GM23248 (cell line): Measurements from ENCODE around the gene OSBP2. TPM values are rescaled to one million over a fixed set of nuclear protein-coding genes. Genes with fewer than 3 reads are reported as not detected.

Experiments
- DNase-seq: peaks from one replicate; pipeline ENCODE4 v3.0.0-alpha.2; 2015
- H2AFZ ChIP-seq: fragments of 200-600 bp; sonication (generic); 2 replicates; pipeline ENCODE4 v1.6.1; 2016; ENCODE audit warnings: antibody characterized with exemption
- H3F3A ChIP-seq: fragments of 200-600 bp; sonication (generic); 2 replicates; pipeline ENCODE4 v1.6.1; 2016; ENCODE audit warnings: mild to moderate bottlenecking, antibody characterized with exemption, mixed run types; ENCODE audit not compliant: insufficient read depth
- H3K27ac ChIP-seq: fragments of 200-600 bp; sonication (generic); 2 replicates; pipeline ENCODE4 v1.5.1; 2016; ENCODE audit warnings: mild to moderate bottlenecking
- H3K27me3 ChIP-seq: fragments of 200-600 bp; sonication (generic); replicated peaks from 2 replicates; pipeline ENCODE4 v1.6.1; 2016; ENCODE audit warnings: mild to moderate bottlenecking; ENCODE audit not compliant: insufficient read depth
- H3K36me3 ChIP-seq: fragments of 200-600 bp; sonication (generic); 2 replicates; pipeline ENCODE4 v1.6.1; 2016; ENCODE audit warnings: low read depth, mild to moderate bottlenecking
- H3K4me1 ChIP-seq: fragments of 200-600 bp; sonication (generic); 2 replicates; pipeline ENCODE4 v1.6.1; 2016; ENCODE audit warnings: mild to moderate bottlenecking; ENCODE audit not compliant: insufficient read depth
- H3K4me2 ChIP-seq: fragments of 200-600 bp; sonication (generic); one replicate; pipeline ENCODE4 v1.6.1; 2016; ENCODE audit warnings: mild to moderate bottlenecking; ENCODE audit not compliant: unreplicated experiment
- H3K4me3 ChIP-seq: fragments of 200-600 bp; sonication (generic); 2 replicates; pipeline ENCODE4 v1.5.1; 2016; ENCODE audit warnings: mild to moderate bottlenecking
- H3K79me2 ChIP-seq: fragments of 200-600 bp; sonication (generic); 2 replicates; pipeline ENCODE4 v1.6.1; 2016; ENCODE audit warnings: mild to moderate bottlenecking; ENCODE audit not compliant: insufficient read depth
- H3K9ac ChIP-seq: fragments of 200-600 bp; sonication (generic); 2 replicates; pipeline ENCODE4 v1.6.1; 2016; ENCODE audit warnings: mild to moderate bottlenecking
- H3K9me2 ChIP-seq: fragments of 200-600 bp; sonication (generic); 2 replicates; pipeline ENCODE4 v1.6.1; 2016; ENCODE audit warnings: mixed run types, mild to moderate bottlenecking, moderate library complexity; ENCODE audit not compliant: insufficient read depth
- H3K9me3 ChIP-seq: fragments of 200-600 bp; sonication (generic); one replicate; pipeline ENCODE4 v1.6.1; 2017; ENCODE audit warnings: low read depth
- H4K20me1 ChIP-seq: fragments of 200-600 bp; sonication (generic); 2 replicates; pipeline ENCODE4 v1.6.0; 2016; ENCODE audit not compliant: insufficient read depth
- EZH2 ChIP-seq: fragments of 200-600 bp; sonication (generic); IDR thresholded peaks from 2 replicates; pipeline ENCODE4 v1.6.1; 2018; ENCODE audit warnings: antibody characterized with exemption, mild to moderate bottlenecking; ENCODE audit not compliant: insufficient read depth, poor library complexity, severe bottlenecking
- EZH2phosphoT487 ChIP-seq: fragments of 200-600 bp; sonication (generic); IDR thresholded peaks from 2 replicates; pipeline ENCODE4 v1.6.1; 2018; ENCODE audit warnings: antibody characterized with exemption, moderate library complexity, mild to moderate bottlenecking, low read depth; ENCODE audit not compliant: insufficient read depth
- WGBS, 2 experiments: methylation state at CpG; one replicate each; pipeline ENCODE4 v1.1.6; 2015 to 2017; ENCODE audit warnings: low lambda C conversion rate in 2 of 2, low coverage in 1 of 2; ENCODE audit errors: missing lambda C conversion rate in 2 of 2; 5-methylcytosine and 5-hydroxymethylcytosine counted together
- in situ Hi-C: fragments of 300-500 bp; cut with MboI; formaldehyde crosslinking; loops from 2 replicates; pipeline ENCODE4 v1.15.0; 2020
- polyA plus RNA-seq: library from polyadenylated mRNA; unstranded; fragments of >200 nt; fragmentation: Nextera tagmentation; extraction: Ambion mirVana; gene quantifications from 2 replicates; pipeline ENCODE4 v1.2.1, GENCODE V29; 2016
- total RNA-seq: library from RNA; depleted of rRNA; stranded (reverse); fragments of >200 nt; shearing (Covaris generic); gene quantifications from 2 replicates; pipeline ENCODE4 v1.2.3, GENCODE V29; 2014

The OSBP2 gene
- total and polyA plus RNA-seq, 2 experiments from 2014 or later = 1.1 to 1.3 TPM

DNA sequence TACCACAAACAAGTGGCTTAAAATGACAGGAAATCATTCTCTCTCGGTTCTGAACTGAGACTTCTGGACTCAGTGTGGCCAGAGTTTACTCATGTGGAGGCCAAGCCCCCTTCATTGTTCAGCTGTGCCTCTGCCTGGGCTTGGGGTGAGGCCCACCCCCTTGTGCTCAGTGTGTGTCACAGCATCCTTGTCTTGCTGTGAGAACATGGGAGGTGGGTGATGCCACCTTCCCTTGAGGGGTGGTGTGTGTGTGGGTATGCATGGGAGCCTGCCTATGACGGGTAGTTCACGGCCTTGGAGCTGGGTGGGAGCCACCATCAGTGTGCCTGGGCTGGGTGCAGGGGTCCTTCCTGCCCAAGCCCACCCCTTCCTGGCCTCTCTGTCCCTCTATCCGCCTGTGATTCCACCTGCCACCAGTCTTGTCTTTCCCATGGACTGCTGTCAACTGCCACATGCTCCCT is 172.2 kb downstream of the OSBP2 start:
- H3K4me1 ChIP-seq = peaks cover 5% of the 10 kb centered on the region; the same call in 1 of the 2 replicates
- in situ Hi-C loops = no loop called here
- H3K9ac ChIP-seq = no peak overlapping the region
- H3K27ac ChIP-seq = no peak overlapping the region
- TF ChIP-seq EZH2 (no peak), EZH2phosphoT487 (no peak)
- no peaks in the 10 kb centered on the region for H3K9me2 ChIP-seq
- no peak overlapping the region for H2AFZ ChIP-seq
- H4K20me1 ChIP-seq = no peaks in the 10 kb centered on the region
- no peak overlapping the region for H3K4me2 ChIP-seq
- no peak overlapping the region for H3K4me3 ChIP-seq
- H3K36me3 ChIP-seq = no peaks in the 10 kb centered on the region
- H3K9me3 ChIP-seq = no peaks in the 10 kb centered on the region
- H3F3A ChIP-seq = no peaks in the 10 kb centered on the region
- no peaks in the 10 kb centered on the region for H3K27me3 ChIP-seq
- H3K79me2 ChIP-seq = no peaks in the 10 kb centered on the region
- 73 to 80% methylated on average over 4 of the region's 4 CpGs for WGBS, 2 experiments
- peak; percentile 12 for DNase-seq

DNA sequence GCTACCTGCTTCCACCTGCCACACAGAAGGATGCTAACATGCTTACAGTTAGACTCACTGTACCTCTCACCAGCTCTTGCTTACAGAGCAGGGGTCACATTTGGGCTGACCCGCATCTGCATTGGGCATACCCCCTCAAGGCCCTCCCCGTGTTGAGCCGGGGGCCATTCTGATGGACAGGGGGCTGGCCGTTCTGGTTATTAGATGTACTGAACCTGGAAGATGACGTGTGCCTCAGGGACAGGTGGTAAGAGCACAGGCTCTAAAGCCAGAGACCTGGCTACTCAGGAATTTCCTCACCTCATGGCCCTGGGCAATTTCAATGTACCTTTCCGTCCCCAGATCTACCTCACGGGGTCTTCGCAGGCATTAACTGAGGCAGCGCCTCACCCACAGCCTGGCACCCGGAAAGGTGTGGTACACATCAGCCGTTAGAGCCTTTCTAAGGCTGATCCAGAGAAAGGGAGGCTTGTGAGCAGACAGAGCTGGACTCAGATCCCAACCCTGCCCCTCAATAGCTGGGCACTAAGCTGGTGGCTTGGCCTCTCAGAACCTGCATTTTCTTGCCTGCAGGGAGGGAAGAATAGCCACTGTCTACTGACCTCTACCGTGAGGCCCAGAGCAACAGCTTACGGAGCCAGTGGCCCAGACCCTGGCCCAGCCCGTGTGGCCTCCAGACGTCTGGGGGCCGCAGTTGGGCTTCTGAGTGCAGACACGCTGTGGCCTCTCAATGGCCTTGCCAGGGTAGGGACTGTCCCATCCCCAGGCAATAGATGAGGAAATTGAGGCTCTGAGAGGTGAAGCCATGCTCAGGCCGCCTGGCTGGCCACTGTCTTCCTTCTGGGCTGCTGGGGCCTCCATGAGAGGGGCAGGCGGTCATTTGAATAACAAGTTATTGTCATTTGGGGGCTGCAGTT is 173.3 kb downstream of the OSBP2 start:
- Histone ChIP-seq H3K9me2 (no peaks in the 10 kb centered on the region), H3K4me1 (peaks cover 5% of the 10 kb centered on the region; the same call in 1 of the 2 replicates), H3K27me3 (no peaks in the 10 kb centered on the region), H2AFZ (no peak overlapping the region), H3K36me3 (no peaks in the 10 kb centered on the region), H3K79me2 (no peaks in the 10 kb centered on the region), H3F3A (no peaks in the 10 kb centered on the region), H3K4me2 (no peak overlapping the region), H3K9me3 (no peaks in the 10 kb centered on the region), H3K27ac (no peak overlapping the region), H4K20me1 (no peaks in the 10 kb centered on the region), H3K9ac (no peak overlapping the region), H3K4me3 (no peak overlapping the region)
- 84 to 88% methylated on average over 19 of the region's 19 CpGs for WGBS, 2 experiments
- no peak for DNase-seq
- in situ Hi-C loops = no loop called here
- no peak for TF ChIP-seq EZH2phosphoT487
- no peak for TF ChIP-seq EZH2

DNA sequence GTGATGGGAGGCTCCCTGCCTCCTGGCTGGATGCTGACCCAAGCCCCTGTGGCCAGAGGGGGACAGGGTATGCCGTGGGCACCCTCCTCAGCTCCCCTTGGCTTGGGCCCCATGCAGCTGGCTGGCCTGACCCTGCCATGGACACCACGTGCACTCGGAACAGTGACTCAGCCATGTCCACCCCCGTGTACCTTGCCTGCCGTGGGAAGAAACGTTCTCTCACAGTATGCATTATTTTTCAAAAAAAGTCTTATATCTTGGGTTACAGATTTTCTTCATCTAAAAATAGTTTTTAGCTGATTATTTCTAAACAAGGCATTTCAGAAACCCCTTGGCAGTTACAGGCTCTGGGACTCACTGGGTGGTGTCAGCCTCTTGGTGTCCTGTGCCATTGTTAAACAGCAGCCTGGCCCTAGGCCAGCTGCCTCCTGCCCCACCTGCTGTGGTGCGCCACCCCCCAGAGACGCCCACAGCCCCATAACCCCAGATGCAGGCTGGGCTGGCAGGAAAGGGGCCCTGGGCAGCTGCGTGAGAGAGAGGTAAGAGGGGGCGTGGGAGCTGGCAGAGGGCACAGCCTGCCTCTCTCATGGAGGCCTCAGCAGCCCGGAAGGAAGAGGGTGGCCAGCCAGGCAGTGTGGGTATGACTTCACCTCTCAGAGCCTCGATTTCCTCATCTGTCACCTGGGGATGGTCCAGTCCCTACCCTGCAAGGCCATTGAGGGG is 174.2 kb downstream of the OSBP2 start:
- H4K20me1 ChIP-seq = no peaks in the 10 kb centered on the region
- H3K9me3 ChIP-seq = no peaks in the 10 kb centered on the region
- no peak overlapping the region for H2AFZ ChIP-seq
- no peaks in the 10 kb centered on the region for H3F3A ChIP-seq
- peak; percentile 57 for DNase-seq
- no peaks in the 10 kb centered on the region for H3K27me3 ChIP-seq
- no peak overlapping the region for H3K4me2 ChIP-seq
- TF ChIP-seq EZH2phosphoT487 (no peak), EZH2 (no peak)
- no peak overlapping the region for H3K9ac ChIP-seq
- in situ Hi-C loops = no loop called here
- H3K4me1 ChIP-seq = peaks cover 5% of the 10 kb centered on the region; the same call in 1 of the 2 replicates
- no peaks in the 10 kb centered on the region for H3K79me2 ChIP-seq
- 54 to 59% methylated on average over 12 of the region's 12 CpGs for WGBS, 2 experiments
- H3K9me2 ChIP-seq = no peaks in the 10 kb centered on the region
- H3K4me3 ChIP-seq = no peak overlapping the region
- no peak overlapping the region for H3K27ac ChIP-seq
- H3K36me3 ChIP-seq = no peaks in the 10 kb centered on the region

DNA sequence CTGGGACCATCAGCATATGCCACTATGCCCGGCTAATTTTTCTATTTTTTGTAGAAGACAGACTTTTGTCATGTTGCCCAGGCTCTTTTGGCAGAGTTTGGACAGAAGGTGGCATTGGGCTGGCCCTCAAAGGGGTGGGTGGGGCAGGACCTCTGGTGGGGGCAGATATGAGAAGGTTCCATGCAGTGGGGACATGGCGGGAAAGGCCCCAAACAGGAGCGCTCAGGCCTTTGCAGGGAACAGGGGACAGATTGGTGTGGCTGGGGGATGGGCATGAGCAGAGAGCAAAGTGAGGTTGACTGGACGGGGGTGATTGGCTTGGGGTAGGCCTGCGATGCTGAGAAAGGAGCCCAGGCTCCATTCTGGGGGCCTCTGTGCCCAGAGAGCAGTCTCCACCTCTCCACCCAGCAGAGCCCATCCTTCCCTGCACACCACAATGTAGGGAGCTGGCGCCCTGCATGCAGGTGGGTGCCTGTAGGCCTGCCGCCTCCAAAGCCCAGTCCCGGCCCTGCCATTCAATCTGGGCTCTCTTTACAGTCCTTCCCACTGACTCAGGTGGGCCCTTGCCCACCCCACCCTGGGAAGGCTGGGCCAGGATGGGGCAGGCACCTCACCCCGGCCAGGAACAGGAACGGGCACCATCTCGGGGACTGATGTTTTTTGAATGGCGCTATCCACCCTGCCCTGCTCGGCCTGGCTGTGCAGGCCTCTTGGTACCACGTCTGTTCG is 175.2 kb downstream of the OSBP2 start:
- in situ Hi-C loops = no loop called here
- H3K4me3 ChIP-seq = no peak overlapping the region
- no peak overlapping the region for H3K27ac ChIP-seq
- no peak overlapping the region for H3K4me2 ChIP-seq
- H3K79me2 ChIP-seq = no peaks in the 10 kb centered on the region
- H3K9me2 ChIP-seq = no peaks in the 10 kb centered on the region
- H3K9me3 ChIP-seq = no peaks in the 10 kb centered on the region
- no peaks in the 10 kb centered on the region for H3F3A ChIP-seq
- H2AFZ ChIP-seq = no peak overlapping the region
- TF ChIP-seq EZH2 = no peak
- TF ChIP-seq EZH2phosphoT487 = no peak
- no peak for DNase-seq
- no peaks in the 10 kb centered on the region for H4K20me1 ChIP-seq
- H3K9ac ChIP-seq = no peak overlapping the region
- H3K4me1 ChIP-seq = peaks cover 5% of the 10 kb centered on the region; the same call in 1 of the 2 replicates
- no peaks in the 10 kb centered on the region for H3K36me3 ChIP-seq
- H3K27me3 ChIP-seq = no peaks in the 10 kb centered on the region
- 84 to 88% methylated on average over 13 to 15 of the region's 15 CpGs for WGBS, 2 experiments
